Measurements from ENCODE around the gene ECT2.

Gene ECT2

DNA sequence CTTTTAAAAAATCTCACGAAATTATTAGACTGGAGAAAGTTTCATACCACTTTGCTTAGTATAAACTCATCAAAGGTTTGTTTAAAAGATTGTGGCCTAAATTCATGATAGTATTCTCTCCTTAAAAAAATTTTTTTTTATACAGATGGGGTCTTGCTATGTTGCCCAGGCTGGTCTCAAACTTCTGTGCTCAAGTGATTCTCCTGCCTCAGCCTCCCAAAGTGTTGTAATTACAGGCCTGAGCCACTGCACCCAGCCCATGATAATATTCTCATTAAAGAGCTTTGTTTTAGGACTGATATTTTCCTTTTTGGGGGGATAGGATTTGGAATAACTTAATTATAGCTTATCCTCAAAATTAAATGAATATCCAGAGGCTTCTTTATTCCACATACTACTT lies 19.9 kb downstream of the ECT2 start:
- ATAC-seq (ENCODE audit: low read depth) (no peak), DNase-seq (ENCODE audit: low spot score) (no peak)
- Histone ChIP-seq H3K36me3 (ENCODE audit: low read depth) (peaks cover 98% of the 10 kb centered on the region), H3K27ac (ENCODE audit: poor library complexity, severe bottlenecking) (no peak overlapping the region), H3K9me3 (ENCODE audit: severe bottlenecking) (no peaks in the 10 kb centered on the region), H3K4me3 (ENCODE audit: severe bottlenecking) (no peak overlapping the region), H3K4me1 (ENCODE audit: insufficient read depth, poor library complexity, severe bottlenecking) (no peaks in the 10 kb centered on the region), H3K27me3 (ENCODE audit: insufficient read depth, poor library complexity, severe bottlenecking) (no peaks in the 10 kb centered on the region)
- TF ChIP-seq, protein P1, sequence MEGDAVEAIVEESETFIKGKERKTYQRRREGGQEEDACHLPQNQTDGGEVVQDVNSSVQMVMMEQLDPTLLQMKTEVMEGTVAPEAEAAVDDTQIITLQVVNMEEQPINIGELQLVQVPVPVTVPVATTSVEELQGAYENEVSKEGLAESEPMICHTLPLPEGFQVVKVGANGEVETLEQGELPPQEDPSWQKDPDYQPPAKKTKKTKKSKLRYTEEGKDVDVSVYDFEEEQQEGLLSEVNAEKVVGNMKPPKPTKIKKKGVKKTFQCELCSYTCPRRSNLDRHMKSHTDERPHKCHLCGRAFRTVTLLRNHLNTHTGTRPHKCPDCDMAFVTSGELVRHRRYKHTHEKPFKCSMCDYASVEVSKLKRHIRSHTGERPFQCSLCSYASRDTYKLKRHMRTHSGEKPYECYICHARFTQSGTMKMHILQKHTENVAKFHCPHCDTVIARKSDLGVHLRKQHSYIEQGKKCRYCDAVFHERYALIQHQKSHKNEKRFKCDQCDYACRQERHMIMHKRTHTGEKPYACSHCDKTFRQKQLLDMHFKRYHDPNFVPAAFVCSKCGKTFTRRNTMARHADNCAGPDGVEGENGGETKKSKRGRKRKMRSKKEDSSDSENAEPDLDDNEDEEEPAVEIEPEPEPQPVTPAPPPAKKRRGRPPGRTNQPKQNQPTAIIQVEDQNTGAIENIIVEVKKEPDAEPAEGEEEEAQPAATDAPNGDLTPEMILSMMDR (IDR thresholded peaks at IDR 0.05; ENCODE audit: poor library complexity, severe bottlenecking) = no peak

DNA sequence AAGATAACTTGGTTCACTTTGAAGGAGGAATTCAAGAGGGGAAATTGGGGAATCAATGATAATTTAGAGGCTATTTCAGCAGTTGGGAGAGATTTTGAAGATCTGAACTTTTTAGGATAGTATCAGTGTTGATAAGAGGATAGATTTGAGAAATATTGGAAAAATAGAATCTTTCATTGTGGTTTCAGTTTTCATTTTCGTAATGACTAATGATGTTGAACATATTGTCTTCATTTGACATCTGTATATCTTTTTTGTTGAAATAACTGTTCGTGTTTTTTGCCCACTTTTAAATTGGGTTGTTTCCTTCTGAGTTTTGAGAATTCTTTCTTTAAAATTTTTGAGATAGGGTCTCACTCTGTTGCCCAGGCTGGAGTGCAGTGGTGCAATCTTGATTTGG lies 21.1 kb downstream of the ECT2 start:
- TF ChIP-seq, protein P1 (IDR thresholded peaks at IDR 0.05; ENCODE audit: poor library complexity, severe bottlenecking) = no peak
- Histone ChIP-seq H3K4me3 (ENCODE audit: severe bottlenecking) (no peak overlapping the region), H3K27ac (ENCODE audit: poor library complexity, severe bottlenecking) (no peak overlapping the region), H3K9me3 (ENCODE audit: severe bottlenecking) (no peaks in the 10 kb centered on the region), H3K36me3 (ENCODE audit: low read depth) (peaks cover 98% of the 10 kb centered on the region), H3K27me3 (ENCODE audit: insufficient read depth, poor library complexity, severe bottlenecking) (no peaks in the 10 kb centered on the region), H3K4me1 (ENCODE audit: insufficient read depth, poor library complexity, severe bottlenecking) (no peaks in the 10 kb centered on the region)
- ATAC-seq (ENCODE audit: low read depth) (no peak), DNase-seq (ENCODE audit: low spot score) (no peak)

DNA sequence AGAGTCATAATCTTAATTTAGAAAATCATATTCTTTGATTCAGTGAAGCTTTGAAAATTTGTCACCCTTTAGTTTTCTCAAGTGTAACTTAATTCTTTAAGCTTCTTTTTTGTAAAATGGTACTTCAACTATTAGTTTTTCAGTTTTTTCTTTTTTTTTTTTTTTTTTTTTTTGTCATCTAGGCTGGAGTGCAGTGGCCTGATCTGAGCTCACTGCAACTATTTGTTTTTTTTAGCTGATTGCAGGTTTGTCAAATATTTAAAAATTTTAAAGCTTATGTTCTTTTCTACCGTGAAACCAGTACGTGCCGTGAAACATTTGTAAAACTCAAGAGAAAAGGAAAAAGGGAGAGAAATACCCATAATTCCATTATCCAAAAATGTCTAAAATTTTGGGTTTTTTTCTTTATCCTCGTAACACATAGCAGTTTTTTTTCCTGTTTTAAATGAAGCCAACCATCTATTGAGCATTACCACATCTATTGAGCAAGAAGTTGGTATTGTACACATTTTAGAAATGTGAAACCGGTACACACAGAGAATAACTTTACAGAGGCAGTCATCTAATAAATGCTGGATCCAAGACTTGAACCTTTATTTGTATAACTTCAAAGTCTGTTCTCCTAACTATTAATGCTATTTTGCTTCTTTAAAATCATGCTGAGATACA lies 25.7 kb downstream of the ECT2 start:
- TF ChIP-seq, protein P1 (IDR thresholded peaks at IDR 0.05; ENCODE audit: poor library complexity, severe bottlenecking) = no peak
- Histone ChIP-seq H3K27me3 (ENCODE audit: insufficient read depth, poor library complexity, severe bottlenecking) (no peaks in the 10 kb centered on the region), H3K27ac (ENCODE audit: poor library complexity, severe bottlenecking) (no peak overlapping the region), H3K36me3 (ENCODE audit: low read depth) (peaks cover 96% of the 10 kb centered on the region), H3K9me3 (ENCODE audit: severe bottlenecking) (no peaks in the 10 kb centered on the region), H3K4me3 (ENCODE audit: severe bottlenecking) (no peak overlapping the region), H3K4me1 (ENCODE audit: insufficient read depth, poor library complexity, severe bottlenecking) (no peaks in the 10 kb centered on the region)
- ATAC-seq (ENCODE audit: low read depth) = no peak
- DNase-seq (ENCODE audit: low spot score) = no peak

DNA sequence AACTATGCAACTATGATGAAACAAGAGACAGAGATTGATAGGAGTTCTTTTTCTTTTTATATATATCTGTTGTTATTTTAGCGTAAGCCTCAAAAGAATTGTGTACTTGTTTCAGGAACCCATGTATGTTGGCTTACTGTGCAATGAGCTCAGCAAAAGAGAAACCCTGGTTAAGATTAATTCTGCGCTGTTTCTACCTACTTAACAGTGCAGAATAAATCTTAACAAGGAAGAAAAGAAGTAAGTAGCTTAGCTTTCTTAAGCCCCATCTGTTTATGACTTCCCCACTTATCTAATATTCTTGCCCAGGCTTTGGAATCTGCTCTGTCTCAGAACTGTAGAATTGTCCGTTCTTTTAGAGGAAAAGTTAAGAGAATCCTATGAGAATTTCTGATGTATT lies 27.4 kb downstream of the ECT2 start:
- Histone ChIP-seq H3K27ac (ENCODE audit: poor library complexity, severe bottlenecking) (no peak overlapping the region), H3K27me3 (ENCODE audit: insufficient read depth, poor library complexity, severe bottlenecking) (no peaks in the 10 kb centered on the region), H3K36me3 (ENCODE audit: low read depth) (peaks cover 99% of the 10 kb centered on the region), H3K9me3 (ENCODE audit: severe bottlenecking) (no peaks in the 10 kb centered on the region), H3K4me1 (ENCODE audit: insufficient read depth, poor library complexity, severe bottlenecking) (no peaks in the 10 kb centered on the region), H3K4me3 (ENCODE audit: severe bottlenecking) (no peak overlapping the region)
- DNase-seq (ENCODE audit: low spot score) (no peak), ATAC-seq (ENCODE audit: low read depth) (no peak)
- TF ChIP-seq, protein P1 (IDR thresholded peaks at IDR 0.05; ENCODE audit: poor library complexity, severe bottlenecking) = no peak

DNA sequence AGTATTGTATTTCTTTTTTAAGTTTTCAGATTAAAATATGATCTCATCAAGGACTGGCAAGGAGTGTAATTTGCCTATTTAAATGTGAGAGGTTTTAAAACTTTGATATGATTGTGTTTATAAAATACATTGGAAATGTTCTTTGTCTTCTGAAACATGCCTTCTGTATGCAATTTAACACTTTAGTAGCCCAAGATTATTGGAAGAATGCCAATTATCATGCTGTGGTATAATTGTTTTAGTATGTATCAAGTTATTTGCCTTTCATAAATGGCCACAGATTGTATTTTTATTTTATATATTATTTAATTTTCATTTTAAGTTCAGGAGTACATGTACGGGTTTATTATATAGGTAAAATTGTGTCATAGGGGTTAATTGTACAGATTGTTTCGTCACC lies 31.7 kb downstream of the ECT2 start:
- DNase-seq (ENCODE audit: low spot score) (no peak), ATAC-seq (ENCODE audit: low read depth) (no peak)
- H3K36me3 ChIP-seq (ENCODE audit: low read depth) = peaks cover 99% of the 10 kb centered on the region
- no peaks in the 10 kb centered on the region for H3K27me3 ChIP-seq (ENCODE audit: insufficient read depth, poor library complexity, severe bottlenecking)
- H3K4me3 ChIP-seq (ENCODE audit: severe bottlenecking) = no peak overlapping the region
- TF ChIP-seq, protein P1 (IDR thresholded peaks at IDR 0.05; ENCODE audit: poor library complexity, severe bottlenecking) = no peak
- H3K27ac ChIP-seq (ENCODE audit: poor library complexity, severe bottlenecking) = no peak overlapping the region
- H3K4me1 ChIP-seq (ENCODE audit: insufficient read depth, poor library complexity, severe bottlenecking) = no peaks in the 10 kb centered on the region
- no peaks in the 10 kb centered on the region for H3K9me3 ChIP-seq (ENCODE audit: severe bottlenecking)

Measured in RWPE2 (cell line).